Mammary epithelial cell (primary cell): ENCODE data around the gene TTC13.

Experiments
- CTCF ChIP-seq, 2 donors: IDR thresholded peaks in 1 of 2; conservative IDR thresholded peaks in 1 of 2; 2 replicates each; pipeline ENCODE4 v1.5.1; 2011 to 2012; ENCODE audit warnings: inconsistent platforms in 2 of 2, low read length in 2 of 2, mild to moderate bottlenecking in 2 of 2, control low read depth in 1 of 2, low read depth in 1 of 2; ENCODE audit not compliant: insufficient read depth in 1 of 2; ENCODE audit errors: extremely low read depth in 1 of 2
- EZH2 ChIP-seq: IDR thresholded peaks from 2 replicates; pipeline ENCODE4 v1.6.1; 2012; ENCODE audit warnings: low read length, inconsistent platforms, borderline replicate concordance

GRCh38 chr1:230977761-230978490 is 735 bp downstream of the TTC13 start:
- no peak for TF ChIP-seq CTCF (conservative IDR thresholded peaks at IDR 0.05 in 1 of 2, IDR thresholded peaks at IDR 0.05 in 1 of 2; ENCODE audit: extremely low read depth in 1 of 2, insufficient read depth in 1 of 2, low read depth in 1 of 2, low read length in 2 of 2)
- no peak for TF ChIP-seq EZH2
